HG02798 (cell line): Measurements from ENCODE around the gene CMAS.
"Not testable (repeated sequence)": the region's sequence is repeated elsewhere in the genome, so short reads cannot be mapped to it uniquely, and the experiment has no call there.

Source experiments
- ATAC-seq: cut with Tn5 transposase; IDR thresholded peaks from one replicate; pipeline ENCODE4 v1.9.1; 2021; ENCODE audit warnings: mild to moderate bottlenecking; ENCODE audit not compliant: unreplicated experiment, poor library complexity

Gene CMAS

DNA sequence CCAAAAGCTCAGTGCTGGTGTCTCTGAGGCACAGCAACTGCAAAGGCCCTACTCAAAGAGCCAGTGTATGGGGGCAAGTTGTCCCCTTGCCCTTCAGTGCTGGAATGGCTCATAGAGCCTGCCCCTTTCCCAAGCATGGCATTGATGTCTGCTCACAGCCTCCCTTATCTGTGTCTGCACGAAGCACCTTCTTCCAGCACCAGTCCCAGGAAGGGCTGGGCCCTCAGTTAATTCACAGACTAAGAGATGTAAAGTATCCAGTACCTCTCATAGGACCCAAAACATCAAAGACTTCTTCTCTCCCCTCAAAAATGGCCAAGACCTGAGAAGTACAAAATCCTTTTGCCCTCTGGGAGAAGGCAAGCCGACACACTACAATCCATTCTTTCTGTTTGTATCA, 1.6 kb upstream of the CMAS start:
- no peak for ATAC-seq

DNA sequence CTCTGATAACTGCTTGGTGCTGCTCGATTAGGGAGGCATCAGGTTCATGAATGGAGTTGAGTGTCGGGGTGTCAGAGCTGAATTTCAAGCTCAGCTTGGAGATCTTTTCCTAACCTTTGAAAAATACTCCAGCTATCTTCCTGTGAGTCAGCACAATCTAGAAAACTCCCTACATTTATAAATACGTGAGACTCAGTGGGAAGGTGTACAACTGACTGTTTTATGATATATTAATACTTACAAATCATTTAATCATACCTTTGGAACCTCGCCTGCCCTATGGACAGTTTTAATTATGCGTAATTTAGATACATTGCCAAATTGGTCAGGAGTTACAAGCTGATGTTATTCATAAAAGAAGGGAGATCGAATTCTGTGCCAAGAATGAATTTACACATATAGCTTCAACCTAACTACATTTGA, 961 bp downstream of the CMAS start:
- no peak for ATAC-seq

DNA sequence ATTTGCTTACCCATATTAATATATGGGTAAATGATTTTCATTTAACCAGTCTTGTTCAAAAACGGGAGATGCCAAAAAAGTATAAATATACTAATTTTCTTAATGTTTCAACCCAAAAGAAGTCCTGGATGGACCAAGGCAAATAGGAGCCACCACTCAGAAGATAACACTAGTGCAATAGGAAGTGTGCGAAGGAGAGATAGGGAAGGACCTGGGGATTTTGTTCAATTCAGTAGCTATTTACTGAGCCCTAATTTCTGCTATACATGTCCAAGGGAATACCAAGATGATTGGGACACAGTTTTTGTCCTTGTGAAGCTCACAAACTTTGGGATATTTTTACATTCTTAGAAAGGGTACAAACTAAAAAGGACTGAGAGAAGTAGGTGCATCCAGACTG, 1.5 kb downstream of the CMAS start:
- no peak for ATAC-seq

DNA sequence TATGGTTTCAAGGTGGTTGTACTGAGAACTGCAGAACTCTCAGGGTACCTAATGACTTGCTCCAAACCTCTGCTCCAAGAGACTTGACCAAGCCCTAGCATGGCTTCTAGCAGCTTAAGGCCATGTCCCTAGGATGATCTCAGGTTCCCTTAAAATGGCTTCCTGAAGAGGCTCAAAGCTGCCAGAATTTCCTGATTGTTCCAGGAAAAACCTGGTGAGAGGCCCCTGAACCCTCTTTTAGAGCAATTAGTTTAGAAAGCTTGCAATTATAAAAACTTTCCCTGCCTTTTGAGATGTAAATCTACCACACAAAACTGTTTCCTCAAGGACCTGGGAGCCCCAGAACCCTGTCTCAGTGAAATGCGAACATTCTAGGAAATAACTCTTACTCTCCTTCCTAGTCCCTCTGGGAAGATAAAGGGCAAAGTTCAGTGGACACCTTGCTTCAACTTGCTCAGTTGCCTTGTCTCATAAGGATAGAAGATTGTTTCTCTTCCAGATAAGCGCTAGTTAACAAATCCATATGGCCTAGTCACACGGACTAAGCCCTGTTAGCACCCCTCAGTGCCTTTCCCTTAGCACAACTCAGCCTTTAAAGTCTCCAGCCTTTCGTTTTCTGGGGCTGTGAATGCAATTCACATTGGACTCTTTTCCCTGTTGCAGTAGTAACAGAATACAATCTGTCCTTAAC, 2.5 kb downstream of the CMAS start:
- no peak for ATAC-seq

DNA sequence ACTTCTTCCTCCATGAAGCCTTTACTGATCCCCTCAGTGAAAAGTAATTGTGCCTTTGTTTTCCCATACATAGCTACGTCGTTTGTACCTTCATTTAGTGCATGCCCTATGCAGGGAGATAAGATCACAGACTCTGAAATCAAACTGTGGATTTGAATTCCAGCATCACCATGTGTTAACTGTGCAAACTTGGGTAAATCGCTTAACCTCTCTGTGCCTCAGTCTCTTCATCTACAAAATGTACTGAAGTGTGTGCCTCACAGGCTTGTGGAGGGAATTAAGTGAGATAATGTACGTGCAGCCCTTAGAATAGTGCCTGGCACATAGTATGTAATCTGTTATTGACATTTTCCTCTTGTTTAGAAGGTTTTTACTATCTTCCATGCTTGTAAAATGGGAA, 4.1 kb downstream of the CMAS start:
- no peak for ATAC-seq

DNA sequence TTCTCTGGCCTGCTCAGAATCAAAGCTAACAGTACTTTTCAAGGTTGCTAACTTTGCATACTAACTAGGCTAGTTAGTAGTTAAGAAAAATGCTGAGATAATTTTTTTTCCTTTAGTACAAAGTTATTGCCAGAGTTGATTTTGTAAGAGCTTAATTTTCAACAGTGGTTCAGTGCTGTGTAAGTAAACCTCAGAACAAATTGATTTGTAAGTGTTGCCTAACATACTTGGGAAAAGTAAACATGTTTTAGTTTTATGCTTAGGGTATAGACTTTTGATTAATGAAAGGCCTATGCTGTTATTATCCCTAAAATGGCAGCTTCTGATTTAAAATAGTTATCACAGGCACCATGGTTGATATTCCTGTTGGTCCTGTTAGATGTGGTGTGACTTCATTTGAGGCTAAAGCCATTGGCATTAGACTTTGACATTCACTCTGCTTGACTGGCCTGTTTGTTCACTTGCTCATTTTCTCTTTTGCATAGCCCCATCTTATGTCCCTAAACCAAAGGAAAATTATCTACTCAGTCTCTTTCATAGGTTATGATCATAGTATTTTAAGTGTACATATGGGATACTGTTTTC, 5.2 kb downstream of the CMAS start:
- no peak for ATAC-seq

DNA sequence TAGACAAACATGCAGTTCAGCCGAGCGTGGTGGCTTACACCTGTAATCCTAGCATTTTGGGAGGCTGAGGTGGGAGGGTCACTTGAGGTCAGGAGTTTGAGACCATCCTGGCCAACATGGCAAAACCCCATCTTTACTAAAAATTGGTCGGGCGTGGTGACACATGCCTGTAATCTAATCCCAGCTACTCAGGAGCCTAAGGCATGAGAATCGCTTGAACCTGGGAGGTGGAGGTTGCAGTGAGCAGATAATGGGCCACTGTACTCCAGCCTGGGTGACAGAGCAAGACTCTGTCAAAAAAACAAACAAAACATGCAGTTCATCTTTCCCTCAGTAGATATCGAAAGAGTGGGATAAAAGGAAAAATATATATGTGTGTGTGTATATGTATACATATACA, 7.0 kb downstream of the CMAS start:
- ATAC-seq: not testable (repeated sequence)

DNA sequence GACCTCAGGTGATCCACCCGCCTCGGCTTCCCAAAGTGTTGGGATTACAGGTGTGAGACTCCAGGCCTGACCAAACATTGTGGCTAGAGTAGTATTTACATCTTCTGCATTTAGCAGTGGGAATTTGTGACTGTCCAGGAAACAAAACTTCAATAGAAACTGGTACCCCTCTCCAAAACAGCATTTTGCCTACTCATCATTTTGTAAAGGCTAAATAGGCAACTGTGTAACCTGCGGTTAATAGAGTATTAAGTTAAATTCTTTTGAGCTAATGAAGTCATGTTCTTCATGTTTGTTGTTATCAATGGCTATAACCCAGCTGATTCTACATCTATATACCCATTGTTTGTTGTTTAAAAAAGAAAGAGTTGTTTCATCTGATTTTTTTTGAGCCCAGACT, 8.1 kb downstream of the CMAS start:
- no peak for ATAC-seq

DNA sequence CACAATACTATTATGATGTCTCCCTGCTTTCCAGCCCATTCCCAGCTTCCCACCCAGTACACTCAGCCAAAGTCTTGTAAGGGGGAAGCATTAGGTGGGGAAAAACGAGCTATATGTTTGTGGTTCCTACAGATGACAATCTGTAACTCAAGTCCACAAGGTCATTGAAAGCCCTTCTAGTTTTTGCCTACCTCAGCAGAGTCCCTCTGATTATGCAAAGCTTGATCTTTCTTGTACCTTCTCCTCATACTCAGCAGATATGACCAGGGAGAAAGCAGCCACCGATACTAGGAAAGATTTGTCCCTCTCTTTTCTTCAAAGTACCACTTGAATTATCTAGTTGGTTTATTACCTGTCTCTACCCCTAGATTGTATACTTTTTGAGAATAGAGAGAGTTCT, 10.6 kb downstream of the CMAS start:
- ATAC-seq: no peak

DNA sequence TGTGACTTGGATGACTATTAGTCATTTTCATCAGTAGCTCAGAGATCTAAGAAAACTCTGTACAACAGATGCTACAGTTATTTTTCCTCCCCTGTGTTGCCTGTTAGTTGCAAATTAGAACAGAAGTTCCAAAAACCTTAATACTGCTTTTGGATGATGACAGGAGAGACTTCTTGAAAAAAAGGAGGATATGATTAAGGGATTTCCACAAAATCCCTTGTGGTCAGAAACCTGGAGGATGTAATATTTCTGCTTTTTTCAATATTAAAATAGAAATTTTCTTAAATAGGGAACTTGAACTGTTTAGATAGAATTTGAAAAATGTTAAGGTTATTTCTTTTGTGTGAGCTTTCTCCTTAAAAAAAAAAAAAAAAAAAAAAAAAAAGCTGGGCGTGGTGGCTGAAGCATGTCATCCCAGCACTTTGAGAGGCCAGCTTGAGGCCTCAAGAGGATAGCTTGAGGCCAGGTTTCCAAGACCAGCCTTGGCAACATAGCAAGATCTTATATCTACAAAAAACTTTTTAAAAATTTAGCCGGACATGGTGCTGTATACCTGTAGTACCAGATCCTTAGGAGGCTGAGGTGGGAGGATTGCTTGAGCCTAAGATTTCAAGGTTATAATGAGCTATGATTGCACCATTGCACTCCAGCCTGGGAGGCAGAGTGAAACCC, 14.1 kb downstream of the CMAS start:
- ATAC-seq: no peak

DNA sequence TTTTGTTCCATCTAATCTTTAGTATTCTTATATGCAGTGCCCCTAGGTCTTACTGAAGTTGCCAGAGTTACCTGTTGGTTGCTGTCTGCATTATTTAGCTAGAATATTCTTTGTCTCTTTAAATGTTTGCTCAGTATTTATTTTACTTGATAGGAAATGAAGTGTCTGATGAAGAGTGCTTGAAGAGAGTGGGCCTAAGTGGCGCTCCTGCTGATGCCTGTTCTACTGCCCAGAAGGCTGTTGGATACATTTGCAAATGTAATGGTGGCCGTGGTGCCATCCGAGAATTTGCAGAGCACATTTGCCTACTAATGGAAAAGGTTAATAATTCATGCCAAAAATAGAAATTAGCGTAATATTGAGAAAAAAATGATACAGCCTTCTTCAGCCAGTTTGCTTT, 18.9 kb downstream of the CMAS start:
- no peak for ATAC-seq

DNA sequence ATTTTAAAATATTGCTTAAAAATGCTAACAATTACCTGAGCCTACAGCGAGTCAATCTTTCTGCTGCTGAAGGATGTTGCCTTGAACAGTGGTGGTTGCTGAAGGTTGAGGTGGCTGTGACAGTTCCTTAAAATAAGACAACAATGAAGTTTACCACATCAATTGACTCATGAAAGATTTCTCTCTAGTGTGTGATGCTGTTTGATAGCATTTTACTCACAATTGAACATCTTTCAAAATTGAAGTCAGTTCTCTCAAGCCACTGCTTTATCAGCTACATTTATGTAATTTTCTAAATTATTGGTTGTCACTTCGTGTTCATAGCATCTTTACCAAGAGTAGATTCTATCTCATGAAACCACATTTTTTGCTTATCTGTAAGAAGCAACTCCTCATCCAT, 20.3 kb downstream of the CMAS start:
- ATAC-seq: no peak

DNA sequence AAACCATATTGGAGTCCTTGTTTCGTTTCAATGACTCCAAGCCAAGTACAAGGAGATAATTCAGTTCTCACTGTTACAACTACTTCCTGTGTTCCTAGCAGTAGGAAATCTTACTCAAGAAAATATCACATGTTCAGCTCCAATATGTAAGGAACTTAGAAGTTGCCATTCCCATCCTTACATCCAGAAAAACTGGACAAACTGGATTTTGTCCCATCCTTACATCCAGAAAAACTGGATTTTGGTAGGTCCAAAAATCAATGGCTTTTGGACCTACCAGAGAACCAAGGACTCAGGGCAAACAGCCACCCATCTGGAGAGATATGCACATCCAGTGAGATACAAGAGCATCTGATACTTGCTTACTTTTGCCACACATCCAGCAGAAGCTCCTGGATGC, 23.8 kb downstream of the CMAS start:
- ATAC-seq: no peak

DNA sequence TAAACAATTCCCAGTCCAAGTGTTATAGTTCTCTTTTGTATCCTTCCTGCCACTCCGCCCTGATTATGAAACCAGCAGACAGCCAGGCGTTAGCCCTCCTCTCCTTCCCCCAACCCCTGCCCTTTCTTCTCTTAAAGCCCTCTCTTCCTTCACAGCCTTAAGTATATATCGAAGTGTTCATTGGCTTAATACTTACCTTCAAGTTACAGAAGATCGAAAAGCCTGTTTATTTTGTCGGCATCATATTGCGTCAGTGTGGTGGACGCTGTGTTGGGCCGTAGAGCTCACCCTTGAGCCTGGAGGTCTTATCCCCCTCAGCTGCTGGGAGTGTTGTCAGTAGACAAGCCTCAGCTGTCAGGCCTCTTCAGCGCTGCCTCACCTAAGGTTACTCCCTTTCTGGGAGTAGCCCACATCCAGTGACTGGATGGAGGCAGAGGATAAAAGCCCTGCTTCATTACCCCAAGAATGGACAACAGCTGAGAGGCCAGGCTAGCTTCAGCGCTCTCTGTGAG, 36.2 kb downstream of the CMAS start:
- no peak for ATAC-seq

DNA sequence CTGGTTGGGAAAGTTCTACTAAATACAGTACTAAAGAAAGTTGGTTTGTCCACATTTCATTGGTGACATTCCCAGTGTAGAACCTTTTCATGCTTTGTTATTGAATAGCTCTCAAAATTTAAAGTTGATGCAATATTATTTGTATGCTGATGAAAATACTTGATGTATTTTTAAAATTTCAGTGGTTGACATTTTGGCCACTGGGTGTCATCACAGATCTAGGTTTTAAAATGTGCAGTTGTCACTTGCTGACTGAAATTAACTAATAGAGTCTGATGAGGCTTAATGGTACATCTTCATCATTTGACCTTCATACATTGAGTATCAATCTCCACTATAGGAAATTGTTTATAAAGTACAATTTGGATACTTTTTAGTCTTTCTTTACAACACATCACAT, 37.1 kb downstream of the CMAS start:
- peak; percentile 50 for ATAC-seq

DNA sequence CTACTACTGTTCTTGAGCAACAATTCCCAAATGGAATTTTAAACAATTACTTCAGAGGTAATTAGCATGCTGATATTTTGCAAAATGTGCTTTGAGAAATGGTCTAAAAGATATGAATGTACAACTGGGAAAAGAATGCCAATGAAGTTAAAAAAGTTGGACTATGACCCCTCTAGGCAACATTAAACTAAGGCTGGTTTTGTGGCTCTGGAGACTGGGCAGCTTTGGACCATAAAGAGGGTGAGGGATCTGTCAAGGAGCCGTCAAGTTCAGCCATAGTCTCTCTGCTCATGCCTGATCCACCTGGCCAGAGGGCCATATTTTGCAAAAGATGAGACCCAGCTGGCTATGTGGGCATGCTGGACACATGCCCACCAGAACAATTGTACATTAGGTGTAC, 38.8 kb downstream of the CMAS start:
- ATAC-seq: no peak

DNA sequence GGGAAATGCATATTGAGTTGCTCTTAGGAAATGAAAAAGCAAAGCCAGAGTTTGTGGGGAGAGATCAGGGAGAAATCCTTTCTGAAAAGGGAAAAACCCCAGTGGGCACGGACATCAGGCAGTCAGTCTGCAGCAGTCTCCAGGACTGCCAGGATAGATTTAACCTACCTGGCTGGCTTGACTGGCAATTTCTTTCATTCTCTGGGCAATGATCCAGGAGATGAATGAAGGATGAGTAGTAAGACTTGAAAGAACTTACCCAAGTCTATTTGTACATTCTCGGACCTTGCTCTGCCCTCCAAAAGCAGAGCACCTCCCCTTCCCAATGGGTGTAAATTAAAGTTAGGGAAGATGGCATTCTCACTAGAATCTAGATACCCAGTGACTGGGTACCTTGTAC, 42.9 kb downstream of the CMAS start:
- no peak for ATAC-seq

DNA sequence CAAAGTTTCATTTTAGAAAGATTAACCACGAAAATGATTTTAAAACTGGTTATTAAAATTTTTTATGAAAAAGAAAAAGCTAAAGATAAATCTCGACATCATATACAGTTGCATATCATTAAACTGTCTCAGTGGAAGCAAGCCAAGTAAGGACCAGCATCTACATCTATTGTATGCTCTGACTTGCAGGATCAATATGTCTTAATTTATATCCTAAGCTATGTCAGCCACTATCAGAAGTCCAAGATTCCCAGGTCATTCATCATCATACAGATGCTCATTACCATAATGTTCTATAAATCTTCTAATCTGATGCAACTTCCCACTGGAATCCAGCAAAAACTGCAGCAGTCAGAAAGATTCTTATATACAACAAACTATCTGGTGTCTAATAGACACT, 43.5 kb downstream of the CMAS start:
- no peak for ATAC-seq

DNA sequence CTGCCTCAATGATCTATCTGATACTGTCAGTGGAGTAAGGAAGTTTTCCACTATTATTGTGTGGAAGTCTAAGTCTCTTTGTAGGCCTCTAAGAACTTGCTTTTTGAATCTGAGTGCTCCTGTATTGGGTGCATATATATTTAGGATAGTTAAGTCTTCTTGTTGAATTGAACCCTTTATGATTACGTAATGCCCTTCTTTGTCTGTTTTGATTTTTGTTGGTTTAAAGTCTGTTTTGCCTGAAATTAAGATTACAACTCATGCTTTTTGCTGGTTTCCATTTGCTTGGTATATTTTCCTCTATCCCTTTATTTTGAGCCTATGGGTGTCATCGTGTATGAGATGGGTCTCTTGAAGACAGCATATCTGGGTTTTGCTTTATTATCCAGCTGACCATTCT, 53.0 kb downstream of the CMAS start:
- ATAC-seq: not testable (repeated sequence)

DNA sequence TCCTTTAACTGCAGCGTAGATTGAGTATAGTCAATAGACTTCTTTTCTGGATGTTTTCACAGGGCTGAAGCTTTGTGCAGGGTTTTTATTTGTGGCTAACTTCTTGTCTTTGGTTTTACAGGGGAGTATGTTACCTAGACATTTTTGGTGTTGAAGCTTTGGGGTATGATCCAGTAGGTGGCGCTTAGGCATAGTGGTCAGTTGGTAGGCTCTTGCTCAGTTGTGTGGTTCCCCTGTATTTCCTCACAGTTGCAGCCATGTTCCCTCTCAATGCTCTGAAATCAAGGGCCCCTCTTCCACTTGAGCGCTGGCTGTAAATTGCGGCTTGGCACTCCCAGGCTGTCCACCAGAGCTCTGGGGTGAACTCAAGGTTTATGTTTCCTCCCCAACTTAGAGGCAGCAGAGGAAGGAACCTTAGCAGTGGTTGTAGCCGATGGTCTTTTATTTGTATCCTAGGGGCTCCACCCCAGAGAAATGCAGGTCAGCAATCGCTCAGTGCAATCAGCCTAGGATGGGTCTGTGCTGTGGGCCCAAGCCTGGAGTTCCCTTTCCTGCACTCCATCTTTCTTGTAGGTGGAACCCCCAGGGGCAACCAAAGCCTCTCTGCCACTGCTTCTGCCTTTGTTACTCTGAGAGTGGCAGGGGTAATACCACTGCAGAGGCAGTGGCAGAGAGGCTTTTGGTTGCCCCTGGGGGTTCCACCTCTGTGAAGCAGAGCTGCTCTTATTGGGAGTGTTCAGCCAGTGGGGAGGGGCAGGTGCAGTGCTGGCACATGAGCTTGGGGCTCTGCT, 55.1 kb downstream of the CMAS start:
- peak; percentile 76 for ATAC-seq

DNA sequence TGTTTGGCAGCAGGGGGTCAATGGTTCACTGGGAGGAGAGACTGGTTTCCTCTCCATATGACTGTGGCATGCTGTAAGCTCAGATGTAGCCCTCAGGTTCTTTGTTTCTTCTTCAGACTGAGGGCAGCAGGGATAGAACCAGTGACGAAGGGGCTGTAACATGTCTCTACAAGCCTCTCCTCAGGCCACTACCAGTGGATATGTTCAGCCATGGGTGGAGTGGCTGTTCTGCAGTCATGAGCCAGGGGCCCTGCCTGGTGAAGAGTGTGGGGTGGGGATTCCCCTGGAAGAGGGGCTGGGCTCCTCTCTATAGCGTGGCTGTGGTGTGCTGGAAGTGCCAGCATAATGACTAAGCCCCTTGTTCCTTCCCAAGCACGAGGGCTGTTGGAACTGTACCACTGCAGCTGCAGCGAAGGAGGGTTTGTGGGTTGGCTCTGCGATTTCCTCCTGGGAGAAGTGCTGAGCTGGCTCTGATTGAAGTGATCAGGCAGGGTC, 55.8 kb downstream of the CMAS start:
- ATAC-seq: peak; percentile 33
